Immature natural killer cell (primary cell): ENCODE results near the gene PRICKLE2. TPM values are rescaled to one million over a fixed set of nuclear protein-coding genes. Genes with fewer than 3 reads are reported as not detected.

ENCODE experiments used
- DNase-seq, 3 donors: peaks; one replicate each; pipeline ENCODE4 v3.0.0; 2022; ENCODE audit warnings: mixed read lengths in 1 of 3
- H3K27ac Mint-ChIP-seq, 6 donors: one replicate each; pipeline ENCODE4 v1.8.0; 2020; ENCODE audit warnings: mixed read lengths in 6 of 6, mild to moderate bottlenecking in 5 of 6, inconsistent platforms in 4 of 6, moderate library complexity in 3 of 6
- H3K27me3 Mint-ChIP-seq, 3 donors: one replicate each; pipeline ENCODE4 v1.8.0; 2020 to 2021; ENCODE audit warnings: low read depth in 3 of 3, mild to moderate bottlenecking in 3 of 3, mixed read lengths in 3 of 3, moderate library complexity in 3 of 3, inconsistent platforms in 1 of 3
- H3K36me3 Mint-ChIP-seq, 3 donors: one replicate each; pipeline ENCODE4 v1.8.0; 2020; ENCODE audit warnings: mixed read lengths in 3 of 3, inconsistent platforms in 2 of 3, mild to moderate bottlenecking in 2 of 3
- H3K4me1 Mint-ChIP-seq, 2 donors: one replicate each; pipeline ENCODE4 v1.8.0; 2020; ENCODE audit warnings: inconsistent platforms in 2 of 2, mild to moderate bottlenecking in 2 of 2, mixed read lengths in 2 of 2, moderate library complexity in 1 of 2
- H3K4me3 Mint-ChIP-seq, 5 donors: one replicate each; pipeline ENCODE4 v1.8.0; 2020; ENCODE audit warnings: mild to moderate bottlenecking in 5 of 5, mixed read lengths in 5 of 5, inconsistent platforms in 3 of 5, moderate library complexity in 3 of 5
- H3K9me3 Mint-ChIP-seq, 6 donors: one replicate each; pipeline ENCODE4 v1.8.0; 2020; ENCODE audit warnings: mild to moderate bottlenecking in 6 of 6, mixed read lengths in 6 of 6, inconsistent platforms in 4 of 6, moderate library complexity in 3 of 6
- polyA plus RNA-seq, 3 donors: library from polyadenylated mRNA; unstranded; fragments of 300-500 nt; fragmentation: Illumina TruSeq; gene quantifications; one replicate each; pipeline ENCODE4 v1.2.3, GENCODE V29; 2021

PRICKLE2 gene
- polyA plus RNA-seq, 3 donors from 2014 or later: 0.19 to 0.64 (median 0.43) TPM

DNA sequence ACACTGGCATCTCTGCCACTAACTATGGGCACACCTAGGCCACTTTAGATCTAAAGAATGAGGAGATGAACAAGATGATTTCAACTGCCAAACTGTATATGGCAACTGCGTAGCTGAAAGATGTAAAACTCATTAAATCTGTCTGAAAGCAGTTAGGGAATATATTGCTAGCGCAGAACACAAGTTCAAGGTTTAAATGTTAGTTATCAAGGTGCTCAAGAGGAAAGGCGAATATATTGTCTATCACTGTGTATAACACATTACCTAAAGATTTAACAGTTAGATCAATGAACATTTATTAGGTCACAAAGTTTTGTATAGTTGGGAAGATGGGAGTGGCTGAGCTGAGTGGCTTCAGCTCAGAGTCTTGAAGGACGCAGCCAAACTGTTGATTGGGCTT, 168.0 kb downstream of the PRICKLE2 start:
- H3K36me3 Mint-ChIP-seq: no peaks in the 10 kb centered on the region
- H3K4me3 Mint-ChIP-seq: no peak overlapping the region
- H3K4me1 Mint-ChIP-seq: no peaks in the 10 kb centered on the region
- no peak for DNase-seq
- no peaks in the 10 kb centered on the region for H3K9me3 Mint-ChIP-seq
- H3K27ac Mint-ChIP-seq: no peak overlapping the region
- H3K27me3 Mint-ChIP-seq: peaks cover 8 to 18% (median 11%) of the 10 kb centered on the region in 3 donors

DNA sequence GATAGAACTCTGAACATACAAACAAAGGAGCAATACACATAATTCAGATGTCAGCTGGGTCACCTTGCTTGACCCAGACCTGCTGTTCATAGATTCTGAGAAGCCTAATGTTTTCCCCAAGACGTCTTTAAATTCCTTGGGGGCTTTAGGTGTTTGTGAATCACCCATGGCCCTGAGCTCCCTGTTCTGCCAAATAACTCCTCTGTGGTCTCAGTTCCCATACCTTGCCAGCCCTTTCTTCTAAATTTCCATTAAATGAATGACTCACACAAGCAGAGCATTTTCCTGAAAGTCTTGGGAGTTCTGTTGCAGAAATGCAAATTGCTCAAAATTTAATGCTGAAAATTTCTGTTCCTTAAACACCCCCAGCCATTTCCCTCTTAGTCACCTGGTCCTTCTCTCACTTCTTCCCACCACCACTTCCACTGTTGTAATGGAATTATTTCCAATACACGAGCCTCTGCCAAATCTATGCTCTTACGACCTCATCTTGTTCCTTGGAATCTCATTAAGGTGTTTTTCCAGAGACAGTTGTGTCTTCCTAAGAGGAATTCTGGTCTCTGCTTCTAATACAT, 168.6 kb downstream of the PRICKLE2 start:
- Mint-ChIP-seq H3K27me3 (peaks cover 8 to 18% (median 11%) of the 10 kb centered on the region in 3 donors), H3K4me1 (no peaks in the 10 kb centered on the region), H3K36me3 (no peaks in the 10 kb centered on the region), H3K4me3 (no peak overlapping the region), H3K27ac (no peak overlapping the region), H3K9me3 (no peaks in the 10 kb centered on the region)
- no peak for DNase-seq

DNA sequence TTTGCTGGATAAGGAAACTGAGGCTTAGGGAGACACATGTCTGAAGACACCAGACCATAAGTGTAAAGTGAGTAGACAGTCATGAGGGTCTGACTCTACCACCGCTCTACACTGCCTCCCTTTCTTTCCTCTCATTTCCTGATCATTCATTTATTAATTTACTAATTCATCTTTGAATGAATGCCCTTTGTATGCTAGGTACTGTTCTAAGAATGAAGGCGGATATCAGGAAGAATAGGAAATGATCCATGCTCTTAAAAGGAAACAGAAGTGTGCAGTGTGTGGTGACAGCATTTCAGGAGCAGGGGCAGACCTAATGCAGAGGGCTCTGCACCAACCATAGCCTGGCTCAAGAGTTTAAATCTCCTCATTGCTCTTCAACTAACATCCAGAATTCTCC, 170.2 kb downstream of the PRICKLE2 start:
- H3K27me3 Mint-ChIP-seq: peaks cover 8 to 15% (median 11%) of the 10 kb centered on the region in 3 donors
- H3K4me1 Mint-ChIP-seq: no peaks in the 10 kb centered on the region
- no peak for DNase-seq
- no peaks in the 10 kb centered on the region for H3K36me3 Mint-ChIP-seq
- H3K9me3 Mint-ChIP-seq: no peaks in the 10 kb centered on the region
- no peak overlapping the region for H3K27ac Mint-ChIP-seq
- H3K4me3 Mint-ChIP-seq: no peak overlapping the region

DNA sequence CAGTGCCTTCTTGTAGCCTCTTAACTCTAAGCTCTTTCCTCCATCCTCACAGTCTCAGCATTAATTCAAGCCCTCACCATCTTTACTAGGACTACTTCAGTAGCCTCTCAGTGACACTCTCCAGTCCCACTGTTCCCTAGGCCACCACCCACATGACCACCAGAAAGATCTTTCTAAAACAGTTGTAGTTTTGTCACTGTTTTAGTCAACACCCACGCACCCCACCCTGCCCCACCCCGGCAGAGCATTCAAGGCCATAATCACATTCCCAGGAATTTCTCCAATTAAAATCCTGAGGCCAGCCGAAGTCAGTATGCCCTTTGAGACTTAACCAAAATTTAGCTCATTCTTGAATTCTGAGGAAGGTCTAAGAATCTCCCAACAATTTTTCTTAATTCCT, 170.8 kb downstream of the PRICKLE2 start:
- H3K9me3 Mint-ChIP-seq: peaks cover 0 to 1% (median 0%) of the 10 kb centered on the region in 6 donors
- no peak overlapping the region for H3K27ac Mint-ChIP-seq
- no peak for DNase-seq
- H3K4me1 Mint-ChIP-seq: no peaks in the 10 kb centered on the region
- no peaks in the 10 kb centered on the region for H3K36me3 Mint-ChIP-seq
- H3K27me3 Mint-ChIP-seq: peaks cover 8 to 15% (median 12%) of the 10 kb centered on the region in 3 donors
- H3K4me3 Mint-ChIP-seq: no peak overlapping the region

DNA sequence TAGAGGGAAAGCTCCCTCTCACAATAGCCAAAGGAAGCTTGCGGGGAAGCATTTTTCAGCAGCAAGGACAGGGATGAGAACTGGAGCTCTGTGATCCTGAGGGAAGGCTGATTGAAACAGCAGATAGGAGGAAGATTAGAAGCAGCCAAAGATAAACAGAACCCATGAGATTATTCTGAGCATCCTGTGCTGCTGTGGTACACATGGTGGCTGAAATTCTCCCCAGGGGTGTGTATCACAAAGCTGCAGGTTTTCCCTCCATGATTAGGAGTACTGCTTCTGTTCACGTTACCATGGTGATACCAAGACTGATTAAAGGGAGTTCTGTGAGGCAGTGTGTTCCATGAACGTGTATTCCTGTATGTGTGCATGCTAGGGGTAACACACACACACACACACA, 171.7 kb downstream of the PRICKLE2 start:
- peaks cover 0 to 2% (median 0%) of the 10 kb centered on the region in 6 donors for H3K9me3 Mint-ChIP-seq
- no peak overlapping the region for H3K4me3 Mint-ChIP-seq
- peaks cover 6 to 17% (median 14%) of the 10 kb centered on the region in 3 donors for H3K27me3 Mint-ChIP-seq
- H3K4me1 Mint-ChIP-seq: no peaks in the 10 kb centered on the region
- H3K27ac Mint-ChIP-seq: no peak overlapping the region
- H3K36me3 Mint-ChIP-seq: no peaks in the 10 kb centered on the region
- DNase-seq: no peak

DNA sequence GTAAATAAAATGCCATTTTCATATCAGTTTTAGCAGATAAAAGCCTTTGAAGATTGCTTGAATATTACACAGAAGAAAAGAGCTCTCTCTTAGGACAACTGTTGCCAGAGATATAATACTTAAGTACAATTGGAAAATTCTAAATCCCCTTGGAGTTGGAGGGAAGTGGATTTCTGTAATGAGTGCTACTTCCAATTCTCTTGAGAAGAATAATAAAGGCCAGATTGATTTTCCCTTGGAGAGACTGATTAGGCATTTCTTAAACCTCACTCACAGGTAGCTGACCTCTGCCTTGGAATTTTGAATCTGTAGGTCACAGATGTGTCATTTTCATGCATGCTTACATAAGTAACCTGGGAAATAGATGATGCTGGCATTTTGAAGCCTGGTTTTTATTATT, 172.1 kb downstream of the PRICKLE2 start:
- no peak overlapping the region for H3K27ac Mint-ChIP-seq
- H3K27me3 Mint-ChIP-seq: peaks cover 6 to 13% (median 13%) of the 10 kb centered on the region in 3 donors
- no peaks in the 10 kb centered on the region for H3K4me1 Mint-ChIP-seq
- H3K36me3 Mint-ChIP-seq: no peaks in the 10 kb centered on the region
- peaks cover 0 to 2% (median 0%) of the 10 kb centered on the region in 6 donors for H3K9me3 Mint-ChIP-seq
- H3K4me3 Mint-ChIP-seq: no peak overlapping the region
- DNase-seq: no peak

DNA sequence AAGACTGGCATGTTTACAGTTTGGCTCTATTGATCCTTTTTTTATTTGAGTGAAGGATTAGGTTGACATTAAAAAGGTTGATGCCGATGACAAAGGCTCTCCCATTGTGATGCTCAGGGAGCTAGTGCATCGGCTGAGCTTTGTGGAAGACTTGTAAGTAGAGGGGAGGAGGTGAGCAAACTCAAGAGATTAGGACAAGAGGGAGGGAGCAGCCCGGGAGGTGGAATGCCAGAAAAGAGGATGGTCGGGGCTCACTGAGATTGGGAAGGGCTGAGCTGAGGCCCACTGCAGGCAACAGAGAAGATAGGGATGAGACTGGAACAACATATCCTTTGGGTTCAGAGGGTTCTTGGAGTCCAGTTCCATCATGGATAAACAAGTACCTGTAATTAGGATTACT, 175.4 kb downstream of the PRICKLE2 start:
- H3K4me3 Mint-ChIP-seq: no peak overlapping the region
- no peak overlapping the region for H3K27ac Mint-ChIP-seq
- H3K36me3 Mint-ChIP-seq: no peaks in the 10 kb centered on the region
- H3K9me3 Mint-ChIP-seq: peaks cover 0 to 2% (median 0%) of the 10 kb centered on the region in 6 donors
- no peak for DNase-seq
- peaks cover 0 to 10% (median 8%) of the 10 kb centered on the region in 3 donors for H3K27me3 Mint-ChIP-seq
- H3K4me1 Mint-ChIP-seq: no peaks in the 10 kb centered on the region

DNA sequence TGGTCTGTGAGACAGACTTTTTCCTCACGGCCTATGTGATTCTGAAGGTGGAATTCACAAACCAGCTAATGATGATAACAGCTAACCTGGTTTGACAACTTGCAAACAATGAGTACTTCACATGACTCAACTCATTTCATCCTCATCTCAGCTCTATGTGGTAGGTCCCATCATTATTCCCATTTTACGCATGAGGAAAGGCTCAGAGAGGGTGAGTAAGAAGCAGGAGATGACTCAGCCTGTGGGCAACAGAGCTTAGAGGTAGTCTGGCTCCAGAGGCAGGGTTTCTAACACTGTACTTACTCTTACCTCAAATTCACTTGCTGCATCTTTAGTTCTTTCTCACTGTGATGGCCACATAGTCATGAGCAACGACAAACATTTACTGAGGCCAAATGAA, 176.1 kb downstream of the PRICKLE2 start:
- Mint-ChIP-seq H3K4me3 (no peak overlapping the region), H3K27me3 (peaks cover 0 to 14% (median 7%) of the 10 kb centered on the region in 3 donors), H3K9me3 (peaks cover 0 to 2% (median 0%) of the 10 kb centered on the region in 6 donors), H3K4me1 (no peaks in the 10 kb centered on the region), H3K36me3 (no peaks in the 10 kb centered on the region), H3K27ac (no peak overlapping the region)
- no peak for DNase-seq

DNA sequence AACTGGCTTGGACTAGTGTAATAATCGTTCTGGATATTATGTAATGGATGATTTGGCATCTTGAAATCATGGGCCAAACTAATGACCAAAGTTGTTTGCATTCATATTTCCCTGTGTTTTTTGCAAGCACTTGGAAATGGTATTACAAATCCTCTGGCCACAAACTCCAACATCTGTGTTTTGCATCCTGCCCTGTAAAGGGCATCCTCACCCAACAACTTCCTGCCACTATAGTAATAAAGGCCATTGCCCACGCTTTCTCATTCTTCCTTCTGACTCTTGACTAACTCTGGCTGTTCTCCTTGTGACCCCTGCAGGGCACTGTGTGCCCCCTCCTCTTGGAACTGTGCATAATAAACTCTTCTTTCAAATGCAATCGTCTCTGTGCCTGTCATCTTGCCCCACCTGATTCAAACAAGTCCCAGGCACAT, 176.6 kb downstream of the PRICKLE2 start:
- Mint-ChIP-seq H3K27ac (no peak overlapping the region), H3K9me3 (peaks cover 0 to 2% (median 0%) of the 10 kb centered on the region in 6 donors), H3K4me3 (no peak overlapping the region), H3K4me1 (no peaks in the 10 kb centered on the region), H3K27me3 (peaks cover 0 to 19% (median 5%) of the 10 kb centered on the region in 3 donors), H3K36me3 (no peaks in the 10 kb centered on the region)
- DNase-seq: no peak

DNA sequence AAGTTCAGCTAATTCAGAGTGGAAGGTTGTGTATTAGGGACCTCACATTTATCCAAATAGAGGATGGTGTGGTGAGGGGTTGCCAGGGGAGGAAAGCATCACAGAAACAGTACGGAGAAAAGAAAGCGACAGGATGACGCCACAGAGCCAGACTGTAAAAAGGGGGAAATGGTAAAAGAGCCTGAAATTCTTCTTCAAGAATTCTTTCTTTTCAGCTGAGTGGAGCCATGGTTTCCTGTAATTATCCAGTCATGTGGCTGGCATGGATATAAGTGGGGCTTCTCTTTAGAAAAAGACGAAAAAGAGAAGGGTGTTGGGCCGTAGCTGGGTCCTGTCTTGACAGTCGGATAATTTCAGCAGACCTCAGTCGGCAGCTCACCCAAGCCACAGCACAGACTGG, 177.5 kb downstream of the PRICKLE2 start:
- no peak for DNase-seq
- Mint-ChIP-seq H3K27me3 (peaks cover 0 to 21% (median 6%) of the 10 kb centered on the region in 3 donors), H3K36me3 (no peaks in the 10 kb centered on the region), H3K4me3 (no peak overlapping the region), H3K4me1 (no peaks in the 10 kb centered on the region), H3K9me3 (peaks cover 0 to 2% (median 0%) of the 10 kb centered on the region in 6 donors), H3K27ac (no peak overlapping the region)

DNA sequence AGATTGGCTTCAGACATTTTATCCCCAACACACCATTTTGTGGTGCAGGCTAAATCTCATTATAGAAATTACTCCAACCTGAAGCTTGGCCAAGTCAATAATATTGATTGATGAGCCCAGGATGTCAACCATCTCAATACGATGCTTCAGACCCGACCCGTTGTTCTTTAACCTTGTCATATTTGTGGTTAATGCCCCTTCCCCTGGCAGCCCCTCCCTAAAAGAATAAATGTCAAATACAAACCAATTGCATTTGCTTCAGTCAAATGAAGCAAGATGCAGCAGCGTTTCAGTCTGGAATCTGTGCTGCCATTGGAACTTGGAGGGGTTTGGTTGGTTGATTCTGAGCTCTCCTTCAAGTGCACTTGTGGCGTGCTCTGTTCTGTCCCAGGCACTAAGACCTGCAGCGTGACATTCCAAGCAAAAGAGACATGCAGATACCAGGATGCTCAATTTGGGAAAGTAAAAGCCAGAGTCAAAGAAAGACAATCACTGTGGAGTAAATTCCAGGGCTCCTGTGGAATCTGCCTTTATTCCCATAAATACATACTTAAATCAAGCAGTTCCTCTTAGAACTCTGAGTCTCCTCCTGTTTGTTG, 178.2 kb downstream of the PRICKLE2 start:
- no peak for DNase-seq
- Mint-ChIP-seq H3K27me3 (peaks cover 0 to 23% (median 7%) of the 10 kb centered on the region in 3 donors), H3K36me3 (no peaks in the 10 kb centered on the region), H3K4me1 (no peaks in the 10 kb centered on the region), H3K27ac (no peak overlapping the region), H3K9me3 (peaks cover 0 to 2% (median 0%) of the 10 kb centered on the region in 6 donors), H3K4me3 (no peak overlapping the region)

DNA sequence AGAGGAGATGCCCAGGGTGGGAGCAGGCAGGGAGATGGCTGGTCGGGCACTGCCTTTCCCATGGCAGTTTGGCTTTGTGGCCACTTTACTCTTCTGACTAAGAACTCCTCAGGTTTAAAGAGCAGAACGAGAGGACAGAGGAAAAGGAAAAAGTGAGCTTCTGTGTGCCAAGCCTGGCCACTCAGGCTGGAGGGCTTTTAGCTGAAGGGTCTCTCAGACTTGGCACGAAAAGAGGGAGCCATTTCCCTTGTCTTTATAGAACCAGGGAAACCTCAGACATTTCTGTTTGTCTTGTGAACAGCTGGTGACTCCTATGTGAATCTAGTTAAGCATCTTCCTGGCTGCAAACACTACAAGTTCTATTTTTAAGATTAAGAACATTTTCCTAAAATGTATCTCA, 178.7 kb downstream of the PRICKLE2 start:
- no peak for DNase-seq
- no peak overlapping the region for H3K27ac Mint-ChIP-seq
- no peaks in the 10 kb centered on the region for H3K36me3 Mint-ChIP-seq
- H3K27me3 Mint-ChIP-seq: peaks cover 0 to 23% (median 7%) of the 10 kb centered on the region in 3 donors
- no peak overlapping the region for H3K4me3 Mint-ChIP-seq
- no peaks in the 10 kb centered on the region for H3K4me1 Mint-ChIP-seq
- peaks cover 0 to 2% (median 0%) of the 10 kb centered on the region in 6 donors for H3K9me3 Mint-ChIP-seq

DNA sequence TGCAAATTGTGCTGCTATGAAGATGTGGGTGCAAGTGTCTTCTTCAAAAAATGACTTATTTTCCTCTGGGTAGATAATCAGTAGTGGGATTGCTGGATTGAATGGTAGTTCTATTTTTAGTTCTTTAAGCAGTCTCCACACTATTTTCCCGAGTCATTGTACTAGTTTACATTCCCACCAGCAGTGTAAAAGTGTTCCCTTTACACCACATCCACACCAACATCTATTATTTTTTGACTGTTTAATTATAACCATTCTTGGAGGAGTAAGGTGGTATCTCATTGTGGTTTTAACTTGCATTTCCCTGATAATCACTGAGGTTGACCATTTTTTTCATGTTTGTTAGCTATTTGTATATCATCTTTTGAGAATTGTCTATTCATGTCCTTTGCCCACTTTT, 182.3 kb downstream of the PRICKLE2 start:
- Mint-ChIP-seq H3K36me3 (no peaks in the 10 kb centered on the region), H3K4me3 (no peak overlapping the region), H3K9me3 (no peaks in the 10 kb centered on the region), H3K4me1 (no peaks in the 10 kb centered on the region), H3K27ac (no peak overlapping the region), H3K27me3 (peaks cover 3 to 20% (median 7%) of the 10 kb centered on the region in 3 donors)
- no peak for DNase-seq
